PFSK-1 (cell line): Measurements from ENCODE around the gene PMS2.

Source experiments
- FOXP2 ChIP-seq: optimal IDR thresholded peaks from 2 replicates; pipeline ENCODE3; 2011; ENCODE audit warnings: borderline replicate concordance, control low read depth, inconsistent platforms; ENCODE audit not compliant: insufficient read depth; ENCODE audit errors: extremely low read length, extremely low read depth
- POLR2AphosphoS5 ChIP-seq: IDR thresholded peaks from 2 replicates; pipeline ENCODE4 v1.6.1; 2012; ENCODE audit warnings: low read depth, mild to moderate bottlenecking, control low read depth, low read length, moderate library complexity
- SIN3A ChIP-seq: IDR thresholded peaks from 2 replicates; pipeline ENCODE4 v1.6.1; 2012; ENCODE audit warnings: mild to moderate bottlenecking, low read length, moderate library complexity, borderline replicate concordance; ENCODE audit not compliant: insufficient read depth
- TAF1 ChIP-seq: IDR thresholded peaks from 2 replicates; pipeline ENCODE4 v1.6.1; 2012; ENCODE audit warnings: low read length, control low read depth, borderline replicate concordance; ENCODE audit not compliant: insufficient read depth
- TF ChIP-seq, protein P1 (sequence below), 2 experiments: IDR thresholded peaks; 2 replicates each; pipeline versions ENCODE4 v1.6.1 to v1.8.0; 2011 to 2012; ENCODE audit warnings: low read depth in 2 of 2, low read length in 2 of 2, control low read depth in 1 of 2, inconsistent platforms in 1 of 2, mild to moderate bottlenecking in 1 of 2, moderate library complexity in 1 of 2; ENCODE audit not compliant: insufficient read depth in 1 of 2

PMS2 gene

DNA sequence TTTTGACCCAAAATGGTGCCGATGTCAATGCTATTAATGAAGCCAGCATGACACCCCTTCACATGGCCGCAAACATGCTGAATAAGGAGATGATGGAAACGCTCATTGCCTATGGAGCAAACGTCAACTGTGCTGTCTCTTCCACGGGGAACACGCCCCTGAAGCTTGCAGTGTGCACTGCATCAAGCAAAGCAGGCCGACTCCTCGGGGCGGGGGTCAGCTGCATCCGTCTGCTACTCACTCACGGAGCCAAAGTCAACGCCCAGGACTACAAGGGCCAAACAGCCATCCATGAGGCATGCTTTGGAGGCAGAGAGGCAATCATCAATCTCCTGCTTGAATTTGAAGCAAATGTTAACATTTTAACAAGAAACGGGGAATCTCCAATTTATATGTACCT, 26.8 kb upstream of the PMS2 start:
- no peak for TF ChIP-seq TAF1

DNA sequence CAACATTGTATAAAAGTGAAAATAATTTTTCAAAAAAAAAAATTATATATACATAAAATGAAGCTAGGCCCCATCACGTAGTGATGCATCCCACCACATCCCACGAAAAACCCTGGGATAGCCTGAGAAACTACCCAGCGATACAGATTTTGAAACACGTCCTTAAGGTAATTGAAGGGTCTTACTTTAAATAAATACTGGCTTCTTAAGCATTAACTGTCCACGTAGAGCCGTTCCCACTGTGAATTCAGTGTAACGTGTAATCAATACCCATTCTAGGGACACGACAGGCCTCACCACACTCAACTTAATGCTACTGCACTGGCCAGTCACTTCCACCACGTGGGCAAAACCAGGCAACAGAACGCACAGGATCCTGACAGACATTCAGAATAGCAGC, 26.3 kb upstream of the PMS2 start:
- no peak for TF ChIP-seq SIN3A
- TF ChIP-seq FOXP2, result no peak

DNA sequence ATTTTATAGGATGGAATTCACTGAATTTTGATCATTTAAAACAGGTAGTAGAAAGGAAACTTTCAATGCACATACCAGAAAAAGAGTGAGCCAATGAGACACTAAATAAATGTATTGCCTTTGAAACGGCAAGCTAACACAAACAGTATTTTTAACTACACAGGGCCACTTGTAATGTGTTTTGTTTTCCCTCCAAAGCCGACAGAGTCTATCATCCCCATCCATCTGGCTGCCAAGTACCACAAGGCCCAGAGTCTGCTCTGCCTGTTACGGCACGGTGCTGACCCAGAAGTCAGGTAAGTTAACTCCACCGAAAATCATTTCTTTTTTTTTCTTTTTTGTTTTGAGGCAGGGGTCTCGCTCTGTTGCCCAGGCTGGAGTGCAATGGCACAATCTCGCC, 23.8 kb upstream of the PMS2 start:
- TF ChIP-seq TAF1 (no peak), SIN3A (no peak), FOXP2 (no peak), POLR2AphosphoS5 (no peak)
- TF ChIP-seq, protein P1, sequence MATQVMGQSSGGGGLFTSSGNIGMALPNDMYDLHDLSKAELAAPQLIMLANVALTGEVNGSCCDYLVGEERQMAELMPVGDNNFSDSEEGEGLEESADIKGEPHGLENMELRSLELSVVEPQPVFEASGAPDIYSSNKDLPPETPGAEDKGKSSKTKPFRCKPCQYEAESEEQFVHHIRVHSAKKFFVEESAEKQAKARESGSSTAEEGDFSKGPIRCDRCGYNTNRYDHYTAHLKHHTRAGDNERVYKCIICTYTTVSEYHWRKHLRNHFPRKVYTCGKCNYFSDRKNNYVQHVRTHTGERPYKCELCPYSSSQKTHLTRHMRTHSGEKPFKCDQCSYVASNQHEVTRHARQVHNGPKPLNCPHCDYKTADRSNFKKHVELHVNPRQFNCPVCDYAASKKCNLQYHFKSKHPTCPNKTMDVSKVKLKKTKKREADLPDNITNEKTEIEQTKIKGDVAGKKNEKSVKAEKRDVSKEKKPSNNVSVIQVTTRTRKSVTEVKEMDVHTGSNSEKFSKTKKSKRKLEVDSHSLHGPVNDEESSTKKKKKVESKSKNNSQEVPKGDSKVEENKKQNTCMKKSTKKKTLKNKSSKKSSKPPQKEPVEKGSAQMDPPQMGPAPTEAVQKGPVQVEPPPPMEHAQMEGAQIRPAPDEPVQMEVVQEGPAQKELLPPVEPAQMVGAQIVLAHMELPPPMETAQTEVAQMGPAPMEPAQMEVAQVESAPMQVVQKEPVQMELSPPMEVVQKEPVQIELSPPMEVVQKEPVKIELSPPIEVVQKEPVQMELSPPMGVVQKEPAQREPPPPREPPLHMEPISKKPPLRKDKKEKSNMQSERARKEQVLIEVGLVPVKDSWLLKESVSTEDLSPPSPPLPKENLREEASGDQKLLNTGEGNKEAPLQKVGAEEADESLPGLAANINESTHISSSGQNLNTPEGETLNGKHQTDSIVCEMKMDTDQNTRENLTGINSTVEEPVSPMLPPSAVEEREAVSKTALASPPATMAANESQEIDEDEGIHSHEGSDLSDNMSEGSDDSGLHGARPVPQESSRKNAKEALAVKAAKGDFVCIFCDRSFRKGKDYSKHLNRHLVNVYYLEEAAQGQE (IDR thresholded peaks at IDR 0.05; ENCODE audit: insufficient read depth in 1 of 2, low read depth in 2 of 2, low read length in 2 of 2), result no peak

DNA sequence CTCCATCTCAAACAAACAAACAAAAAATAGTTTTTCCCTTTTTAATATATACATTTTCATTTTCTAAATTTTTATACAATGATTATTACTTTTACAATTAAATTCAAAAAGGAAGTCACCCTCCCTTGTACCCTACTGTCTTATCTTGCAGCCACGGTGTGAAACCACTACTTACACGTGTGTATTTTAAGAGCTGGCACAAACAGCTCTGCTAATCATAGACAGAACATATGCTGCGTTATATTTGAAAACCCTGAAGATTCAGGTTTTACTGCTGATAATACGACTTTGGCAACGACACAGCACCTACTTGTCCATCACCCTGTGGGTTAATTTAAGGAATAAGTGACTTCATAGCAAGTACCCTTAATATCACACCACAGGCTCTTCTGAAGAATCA, 23.3 kb upstream of the PMS2 start:
- TF ChIP-seq, protein P1 (IDR thresholded peaks at IDR 0.05; ENCODE audit: insufficient read depth in 1 of 2, low read depth in 2 of 2, low read length in 2 of 2), result no peak
- TF ChIP-seq SIN3A, result no peak
- no peak for TF ChIP-seq POLR2AphosphoS5
- TF ChIP-seq FOXP2, result no peak
- no peak for TF ChIP-seq TAF1

DNA sequence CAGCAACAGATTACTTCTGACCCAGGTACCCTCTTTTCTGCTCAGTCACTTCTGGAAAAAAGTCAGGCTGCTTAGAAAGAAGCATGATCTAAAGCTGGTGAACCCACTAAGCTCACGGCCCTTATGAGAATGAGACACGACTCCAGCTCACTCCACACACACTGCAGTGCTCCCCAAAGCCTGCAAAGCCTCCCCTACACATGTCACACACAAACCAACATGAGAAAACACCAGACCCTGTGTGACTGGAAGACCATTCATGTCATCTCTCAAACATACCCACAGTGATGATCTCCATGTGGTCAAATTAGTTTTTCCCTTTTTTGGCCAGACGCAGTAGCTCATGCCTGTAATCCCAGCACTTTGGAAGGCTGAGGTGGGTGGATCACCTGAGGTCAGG, 22.7 kb upstream of the PMS2 start:
- TF ChIP-seq TAF1, result no peak
- TF ChIP-seq POLR2AphosphoS5, result no peak
- no peak for TF ChIP-seq SIN3A
- TF ChIP-seq FOXP2, result no peak
- TF ChIP-seq, protein P1 (IDR thresholded peaks at IDR 0.05; ENCODE audit: insufficient read depth in 1 of 2, low read depth in 2 of 2, low read length in 2 of 2), result no peak

DNA sequence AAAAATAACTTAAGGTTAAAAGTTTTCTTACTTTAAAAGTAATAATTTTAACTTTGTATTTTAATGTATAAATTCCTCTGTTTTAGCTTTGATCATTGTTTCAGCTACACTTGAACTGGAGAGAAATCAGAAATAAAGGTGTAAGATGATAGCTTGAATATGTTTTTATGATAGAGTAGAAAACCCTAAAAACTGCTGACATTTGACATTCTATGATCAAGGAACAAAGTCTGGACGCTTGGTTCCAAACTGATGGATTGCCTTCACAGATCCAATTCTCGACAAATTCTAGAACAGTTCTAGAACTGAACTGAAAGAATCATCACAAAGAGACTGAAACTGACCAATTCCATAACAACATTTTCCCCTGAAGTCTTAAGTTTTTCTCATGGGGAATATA, 22.1 kb upstream of the PMS2 start, which contains the start of gene ANKRD61:
Gene ANKRD61 (plus strand): TSS at position 389 of the 400 bp plus-strand sequence. CDS start 0 bp downstream, at position 389.
- no peak for TF ChIP-seq POLR2AphosphoS5
- TF ChIP-seq FOXP2, result no peak

DNA sequence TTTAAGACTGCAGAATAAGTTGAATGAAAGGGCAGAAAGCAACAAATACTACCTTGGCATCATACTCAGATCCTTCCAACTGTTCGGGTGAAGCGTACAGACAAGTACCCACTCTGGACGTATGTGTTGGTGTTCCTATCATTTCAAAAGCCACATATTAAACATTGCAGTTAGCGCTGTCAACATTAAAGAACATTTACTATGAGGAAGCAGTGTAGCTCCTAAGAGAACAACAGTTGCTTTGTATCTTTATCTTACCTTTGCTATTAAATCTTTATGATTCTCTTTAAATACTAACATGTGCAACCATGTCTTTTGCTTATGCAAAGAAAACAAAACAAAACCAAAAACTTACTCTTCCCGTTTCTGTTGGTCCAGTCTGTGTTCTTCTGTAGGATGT, 19.7 kb upstream of the PMS2 start:
- TF ChIP-seq TAF1 (no peak), FOXP2 (no peak), POLR2AphosphoS5 (no peak)
